ENCODE results near the gene SEH1L.
"Not testable (repeated sequence)": the region's sequence is repeated elsewhere in the genome, so short reads cannot be mapped to it uniquely, and the experiment has no call there.

The SEH1L gene

DNA sequence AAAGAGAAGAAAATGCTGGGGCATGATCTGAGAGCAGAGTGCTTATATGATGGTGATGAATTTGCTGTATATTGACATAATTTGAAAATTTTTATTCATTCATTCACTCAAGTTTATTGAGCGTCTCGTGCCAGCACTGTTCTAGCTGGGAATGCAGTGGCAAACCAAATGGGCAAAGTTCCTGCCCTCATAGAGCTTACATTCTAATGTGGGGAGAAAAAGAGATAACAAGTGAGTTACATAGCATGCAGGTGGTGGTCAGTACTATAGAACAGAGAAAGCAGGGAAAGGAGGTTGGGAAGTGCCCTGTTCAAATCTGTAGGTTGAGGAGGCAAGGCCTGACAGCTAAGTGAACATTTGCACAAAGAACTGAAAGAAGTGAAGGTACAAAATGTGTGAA, 47.6 kb downstream of the SEH1L start:
- Histone ChIP-seq H3K9ac (ENCODE audit: low read depth, low read length, poor library complexity, severe bottlenecking) (peak overlapping the region; percentile 20), H3K9me3 (ENCODE audit: insufficient read depth, low read depth, low read length) (no peaks in the 10 kb centered on the region), H3K4me2 (ENCODE audit: low read depth, low read length, poor library complexity, severe bottlenecking) (peak overlapping the region; percentile 62), H4K20me1 (ENCODE audit: insufficient read depth, low read length, poor library complexity, severe bottlenecking) (peaks cover 78% of the 10 kb centered on the region), H3K4me3 (ENCODE audit: low read length, poor library complexity, severe bottlenecking) (peak overlapping the region; percentile 44), H3K36me3 (ENCODE audit: insufficient read depth, low read length) (peaks cover 4% of the 10 kb centered on the region; the same call in 1 of the 2 replicates), H3K27me3 (ENCODE audit: insufficient read depth, low read length, poor library complexity, severe bottlenecking) (no peaks in the 10 kb centered on the region), H3K4me1 (ENCODE audit: insufficient read depth, low read length, poor library complexity, severe bottlenecking) (peaks cover 61% of the 10 kb centered on the region), H3K79me2 (ENCODE audit: insufficient read depth, low read length) (peaks cover 93% of the 10 kb centered on the region), H3F3A (ENCODE audit: low read depth) (no peaks in the 10 kb centered on the region), H3K9me2 (replicated peaks; ENCODE audit: low read depth, low read length) (no peaks in the 10 kb centered on the region), H2AFZ (ENCODE audit: low read length) (no peak overlapping the region)
- TF ChIP-seq, protein P1, sequence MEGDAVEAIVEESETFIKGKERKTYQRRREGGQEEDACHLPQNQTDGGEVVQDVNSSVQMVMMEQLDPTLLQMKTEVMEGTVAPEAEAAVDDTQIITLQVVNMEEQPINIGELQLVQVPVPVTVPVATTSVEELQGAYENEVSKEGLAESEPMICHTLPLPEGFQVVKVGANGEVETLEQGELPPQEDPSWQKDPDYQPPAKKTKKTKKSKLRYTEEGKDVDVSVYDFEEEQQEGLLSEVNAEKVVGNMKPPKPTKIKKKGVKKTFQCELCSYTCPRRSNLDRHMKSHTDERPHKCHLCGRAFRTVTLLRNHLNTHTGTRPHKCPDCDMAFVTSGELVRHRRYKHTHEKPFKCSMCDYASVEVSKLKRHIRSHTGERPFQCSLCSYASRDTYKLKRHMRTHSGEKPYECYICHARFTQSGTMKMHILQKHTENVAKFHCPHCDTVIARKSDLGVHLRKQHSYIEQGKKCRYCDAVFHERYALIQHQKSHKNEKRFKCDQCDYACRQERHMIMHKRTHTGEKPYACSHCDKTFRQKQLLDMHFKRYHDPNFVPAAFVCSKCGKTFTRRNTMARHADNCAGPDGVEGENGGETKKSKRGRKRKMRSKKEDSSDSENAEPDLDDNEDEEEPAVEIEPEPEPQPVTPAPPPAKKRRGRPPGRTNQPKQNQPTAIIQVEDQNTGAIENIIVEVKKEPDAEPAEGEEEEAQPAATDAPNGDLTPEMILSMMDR (conservative IDR thresholded peaks at IDR 0.05; ENCODE audit: low read length), result no peak
- no peak for TF ChIP-seq EZH2phosphoT487 (IDR thresholded peaks at IDR 0.05; ENCODE audit: borderline replicate concordance)

DNA sequence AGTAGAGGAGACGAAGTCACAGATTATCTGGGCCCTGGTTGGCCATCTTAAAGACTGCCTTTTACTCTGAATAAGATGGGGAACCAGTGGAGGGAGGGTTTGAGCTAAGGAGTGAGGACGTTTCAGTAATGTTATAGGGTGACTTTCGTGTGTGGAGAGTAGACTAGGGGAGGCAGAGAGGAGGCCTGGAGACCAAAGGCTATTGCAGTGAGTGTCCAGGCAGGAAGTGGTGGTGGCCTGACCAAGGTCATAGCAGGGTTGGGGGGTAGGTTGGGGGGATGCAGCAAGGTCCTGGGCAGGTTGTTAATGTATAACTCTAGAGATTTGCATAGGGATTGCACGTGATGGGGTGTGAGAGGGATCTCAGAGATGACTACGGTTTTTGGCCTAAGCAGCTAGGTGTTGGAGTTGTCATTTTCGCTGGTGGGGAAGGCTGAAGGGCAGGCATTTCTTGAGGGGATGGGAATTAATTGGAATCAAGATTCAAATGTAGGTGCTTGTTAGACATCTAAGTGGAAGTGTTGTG, 48.2 kb downstream of the SEH1L start:
- H3K27me3 ChIP-seq (ENCODE audit: insufficient read depth, low read length, poor library complexity, severe bottlenecking), result no peaks in the 10 kb centered on the region
- H3K4me3 ChIP-seq (ENCODE audit: low read length, poor library complexity, severe bottlenecking), result peak overlapping the region; percentile 44
- H3K9me2 ChIP-seq (replicated peaks; ENCODE audit: low read depth, low read length), result no peaks in the 10 kb centered on the region
- H3K36me3 ChIP-seq (ENCODE audit: insufficient read depth, low read length), result peaks cover 8% of the 10 kb centered on the region; the same call in 1 of the 2 replicates
- TF ChIP-seq, protein P1 (conservative IDR thresholded peaks at IDR 0.05; ENCODE audit: low read length), result no peak
- TF ChIP-seq EZH2phosphoT487 (IDR thresholded peaks at IDR 0.05; ENCODE audit: borderline replicate concordance), result no peak
- no peaks in the 10 kb centered on the region for H3K9me3 ChIP-seq (ENCODE audit: insufficient read depth, low read depth, low read length)
- peak overlapping the region; percentile 62 for H3K4me2 ChIP-seq (ENCODE audit: low read depth, low read length, poor library complexity, severe bottlenecking)
- H3F3A ChIP-seq (ENCODE audit: low read depth), result no peaks in the 10 kb centered on the region
- H2AFZ ChIP-seq (ENCODE audit: low read length), result no peak overlapping the region
- H3K79me2 ChIP-seq (ENCODE audit: insufficient read depth, low read length), result peaks cover 97% of the 10 kb centered on the region
- H3K9ac ChIP-seq (ENCODE audit: low read depth, low read length, poor library complexity, severe bottlenecking), result peak overlapping the region; percentile 20
- H3K4me1 ChIP-seq (ENCODE audit: insufficient read depth, low read length, poor library complexity, severe bottlenecking), result peaks cover 58% of the 10 kb centered on the region
- peaks cover 79% of the 10 kb centered on the region for H4K20me1 ChIP-seq (ENCODE audit: insufficient read depth, low read length, poor library complexity, severe bottlenecking)

DNA sequence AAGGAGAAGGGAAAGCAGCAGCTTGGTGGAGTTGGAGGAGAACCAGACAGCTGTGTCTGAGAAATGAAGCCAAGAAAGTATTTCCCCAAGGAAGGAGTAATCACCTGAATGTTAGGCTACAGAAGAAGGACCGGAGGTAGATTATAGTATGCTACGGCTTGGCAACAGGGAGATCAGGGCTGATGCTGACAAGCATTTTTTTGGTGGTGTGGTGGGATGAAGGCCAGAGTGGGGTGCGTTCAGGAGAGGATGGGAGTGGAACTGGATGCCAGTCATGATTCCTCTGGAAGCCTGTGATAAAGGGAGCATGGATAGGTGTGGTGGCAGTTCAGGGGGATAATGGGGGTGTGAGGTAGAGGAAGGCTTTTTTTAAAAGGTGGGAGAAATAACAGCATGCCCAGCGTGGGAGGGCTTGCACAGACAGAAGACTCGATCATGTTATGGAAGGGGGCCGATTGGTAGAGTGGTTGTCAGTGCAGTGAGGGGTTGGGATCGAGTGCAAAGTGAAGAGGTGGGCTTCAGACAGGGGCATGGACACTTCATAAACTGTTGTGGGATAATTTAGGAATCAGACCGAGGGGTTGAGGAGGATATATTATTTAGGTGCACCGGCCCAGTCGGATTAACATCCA, 49.0 kb downstream of the SEH1L start:
- peaks cover 16% of the 10 kb centered on the region; the same call in 1 of the 2 replicates for H3K36me3 ChIP-seq (ENCODE audit: insufficient read depth, low read length)
- peak overlapping the region; percentile 62 for H3K4me2 ChIP-seq (ENCODE audit: low read depth, low read length, poor library complexity, severe bottlenecking)
- H3K4me3 ChIP-seq (ENCODE audit: low read length, poor library complexity, severe bottlenecking), result peak overlapping the region; percentile 44
- no peak for TF ChIP-seq EZH2phosphoT487 (IDR thresholded peaks at IDR 0.05; ENCODE audit: borderline replicate concordance)
- TF ChIP-seq, protein P1 (conservative IDR thresholded peaks at IDR 0.05; ENCODE audit: low read length), result no peak
- no peaks in the 10 kb centered on the region for H3F3A ChIP-seq (ENCODE audit: low read depth)
- H4K20me1 ChIP-seq (ENCODE audit: insufficient read depth, low read length, poor library complexity, severe bottlenecking), result peaks cover 79% of the 10 kb centered on the region
- no peak overlapping the region for H2AFZ ChIP-seq (ENCODE audit: low read length)
- peaks cover 99% of the 10 kb centered on the region for H3K79me2 ChIP-seq (ENCODE audit: insufficient read depth, low read length)
- H3K9ac ChIP-seq (ENCODE audit: low read depth, low read length, poor library complexity, severe bottlenecking), result peak overlapping the region; percentile 20
- H3K9me2 ChIP-seq (replicated peaks; ENCODE audit: low read depth, low read length), result no peaks in the 10 kb centered on the region
- H3K27me3 ChIP-seq (ENCODE audit: insufficient read depth, low read length, poor library complexity, severe bottlenecking), result no peaks in the 10 kb centered on the region
- peaks cover 58% of the 10 kb centered on the region for H3K4me1 ChIP-seq (ENCODE audit: insufficient read depth, low read length, poor library complexity, severe bottlenecking)
- H3K9me3 ChIP-seq (ENCODE audit: insufficient read depth, low read depth, low read length), result no peaks in the 10 kb centered on the region

DNA sequence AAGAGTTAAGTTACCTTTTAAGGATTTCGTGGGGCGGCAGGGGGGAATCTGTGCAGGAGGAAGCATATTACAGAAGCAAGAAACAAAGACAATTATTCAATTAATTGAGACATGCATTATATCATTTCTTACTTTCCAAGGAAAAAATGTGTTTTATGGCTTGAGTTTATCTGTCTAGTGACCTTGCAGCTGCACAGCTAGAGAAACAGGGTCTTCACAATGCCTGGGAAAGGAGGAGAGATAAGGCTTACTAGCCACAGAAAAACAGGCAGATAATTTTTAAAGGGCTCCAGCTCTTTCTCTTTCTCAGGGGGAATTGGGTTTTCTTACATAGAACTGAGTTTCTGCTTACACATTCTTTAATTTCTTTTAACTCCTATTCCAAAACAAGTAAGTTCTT, 49.5 kb downstream of the SEH1L start:
- peak overlapping the region; percentile 44 for H3K4me3 ChIP-seq (ENCODE audit: low read length, poor library complexity, severe bottlenecking)
- H3K4me2 ChIP-seq (ENCODE audit: low read depth, low read length, poor library complexity, severe bottlenecking), result peak overlapping the region; percentile 62
- peak overlapping the region; percentile 6 for H3K9ac ChIP-seq (ENCODE audit: low read depth, low read length, poor library complexity, severe bottlenecking)
- peaks cover 53% of the 10 kb centered on the region for H3K4me1 ChIP-seq (ENCODE audit: insufficient read depth, low read length, poor library complexity, severe bottlenecking)
- not testable (repeated sequence) for H3K27me3 ChIP-seq (ENCODE audit: insufficient read depth, low read length, poor library complexity, severe bottlenecking); H3F3A ChIP-seq (ENCODE audit: low read depth); H2AFZ ChIP-seq (ENCODE audit: low read length); H3K9me3 ChIP-seq (ENCODE audit: insufficient read depth, low read depth, low read length); H3K9me2 ChIP-seq (replicated peaks; ENCODE audit: low read depth, low read length)
- H3K36me3 ChIP-seq (ENCODE audit: insufficient read depth, low read length), result peaks cover 17% of the 10 kb centered on the region; the same call in 1 of the 2 replicates
- H3K79me2 ChIP-seq (ENCODE audit: insufficient read depth, low read length), result peaks cover 93% of the 10 kb centered on the region
- H4K20me1 ChIP-seq (ENCODE audit: insufficient read depth, low read length, poor library complexity, severe bottlenecking), result peaks cover 74% of the 10 kb centered on the region
